ENCODE measurements around the gene SSH2.
"Not testable (repeated sequence)": the region's sequence is repeated elsewhere in the genome, so short reads cannot be mapped to it uniquely, and the experiment has no call there.

The SSH2 gene

DNA sequence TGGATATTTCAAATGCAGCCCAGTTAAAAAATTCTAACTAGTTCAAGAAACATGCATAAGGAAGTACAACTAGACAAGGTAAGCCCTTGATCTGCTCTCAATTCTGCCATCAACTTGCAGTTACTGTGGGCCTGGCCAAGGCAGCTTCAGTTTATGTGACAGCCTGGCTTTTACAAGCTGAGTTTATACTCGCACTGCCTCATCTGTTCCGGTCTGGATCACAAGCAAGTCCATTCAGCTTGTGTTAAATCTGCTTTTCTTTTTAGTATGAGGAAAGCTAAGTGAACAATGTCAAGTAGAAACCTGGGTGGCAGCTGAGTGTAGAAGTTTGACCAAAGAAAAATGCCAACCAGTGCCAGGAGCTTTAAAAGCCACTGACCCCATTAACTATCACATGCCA is 230.7 kb downstream of the SSH2 start:
- no peak for DNase-seq

DNA sequence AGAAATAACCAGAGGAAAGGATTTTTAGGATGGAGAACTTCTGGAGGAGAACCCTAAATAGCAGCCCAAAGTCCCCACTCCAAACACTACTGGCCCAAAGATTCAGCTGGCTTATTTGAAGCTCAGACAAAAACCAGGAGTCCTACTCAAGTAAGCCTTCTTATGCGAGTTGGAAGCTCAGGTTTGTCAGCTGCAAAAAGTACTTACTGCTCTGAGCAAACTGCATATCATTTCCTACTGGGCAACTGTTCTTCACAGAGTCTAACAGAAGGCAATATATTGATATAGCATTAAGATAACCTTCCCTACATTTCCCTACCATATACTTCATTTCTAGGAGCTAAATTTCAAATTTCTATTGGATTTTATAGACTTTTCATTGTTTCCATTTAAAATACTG is 231.2 kb downstream of the SSH2 start:
- no peak for DNase-seq

DNA sequence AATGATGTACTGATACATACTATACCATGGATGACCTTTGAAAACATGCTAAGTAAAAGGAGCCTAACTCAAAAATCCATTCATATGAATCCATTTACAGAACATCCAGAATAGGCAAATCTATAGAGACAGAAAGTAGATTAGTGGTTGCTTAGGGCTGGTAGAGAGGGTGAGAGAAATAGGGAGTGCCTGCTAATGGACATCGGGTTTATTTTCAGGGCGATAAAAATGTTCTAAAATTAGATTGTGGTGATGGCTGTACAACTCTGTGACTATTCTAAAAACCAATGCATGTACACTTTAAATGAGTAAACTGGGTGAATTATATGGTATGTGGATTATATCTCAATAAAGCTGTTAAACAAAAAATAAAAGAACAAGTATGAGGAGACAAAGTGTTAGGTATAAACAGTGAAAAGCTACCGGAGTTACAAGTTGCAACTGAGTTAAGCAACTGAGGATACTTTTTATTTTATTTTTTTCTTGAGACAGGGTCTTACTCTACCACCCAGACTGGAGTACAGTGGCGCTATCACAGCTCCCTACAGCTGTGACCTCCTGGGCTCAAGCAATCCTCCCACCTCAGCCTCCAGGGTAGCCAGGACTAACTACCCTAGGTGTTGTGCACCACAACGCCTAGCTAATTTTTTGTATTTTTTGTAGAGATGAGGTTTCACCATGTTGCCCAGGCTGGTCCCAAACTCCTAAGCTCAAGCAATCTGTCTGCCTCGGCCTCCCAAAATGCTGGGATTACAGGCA is 231.8 kb downstream of the SSH2 start:
- no peak for DNase-seq

DNA sequence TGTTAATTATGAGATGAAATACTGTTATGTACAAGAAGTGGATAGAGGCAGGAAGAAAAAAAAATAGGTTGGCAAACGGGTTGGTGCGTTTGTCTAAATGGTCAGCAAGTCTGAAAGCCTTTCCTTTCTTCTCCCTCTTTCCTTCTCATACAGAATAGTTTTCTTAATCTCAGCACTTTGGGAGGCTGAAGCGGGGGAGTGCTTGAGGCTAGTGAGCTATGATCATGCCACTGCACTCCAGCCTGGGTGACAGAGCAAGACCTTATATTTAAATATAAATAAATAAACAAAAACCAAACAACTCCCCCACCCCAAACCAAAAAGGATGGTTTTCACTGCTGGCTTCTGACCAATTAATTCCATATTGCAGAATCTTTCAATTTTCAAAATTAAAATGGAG is 232.7 kb downstream of the SSH2 start:
- DNase-seq = no peak

DNA sequence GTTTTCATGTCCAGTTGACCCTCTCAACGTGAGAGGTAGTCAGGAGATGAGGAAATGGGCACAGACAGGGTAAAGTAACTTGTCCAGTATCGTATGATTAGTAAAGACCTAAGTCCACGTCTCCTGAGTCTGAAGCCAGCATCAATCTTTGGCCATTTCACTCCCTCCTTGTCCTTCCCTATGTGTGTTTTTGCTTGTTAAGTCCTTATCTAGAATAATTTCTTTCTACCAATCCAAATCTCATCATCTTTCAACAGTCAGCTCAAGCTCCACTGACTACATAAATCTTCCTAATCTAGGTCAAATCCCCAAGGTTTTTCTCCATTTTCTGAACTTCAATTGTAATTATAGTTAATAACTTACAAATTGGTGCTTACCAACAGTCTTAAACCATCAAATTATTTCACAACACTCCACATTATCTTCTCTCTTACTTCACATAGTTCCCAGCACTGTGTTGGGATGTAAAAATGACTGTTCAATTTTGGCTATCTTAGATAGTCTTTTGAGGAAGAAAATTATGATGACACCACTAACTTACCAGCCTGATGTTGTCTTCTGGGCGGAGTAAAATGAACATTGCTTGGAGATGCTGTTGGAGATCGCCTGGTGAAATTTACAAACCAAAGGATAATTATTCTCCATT is 235.0 kb downstream of the SSH2 start:
- no peak for DNase-seq

DNA sequence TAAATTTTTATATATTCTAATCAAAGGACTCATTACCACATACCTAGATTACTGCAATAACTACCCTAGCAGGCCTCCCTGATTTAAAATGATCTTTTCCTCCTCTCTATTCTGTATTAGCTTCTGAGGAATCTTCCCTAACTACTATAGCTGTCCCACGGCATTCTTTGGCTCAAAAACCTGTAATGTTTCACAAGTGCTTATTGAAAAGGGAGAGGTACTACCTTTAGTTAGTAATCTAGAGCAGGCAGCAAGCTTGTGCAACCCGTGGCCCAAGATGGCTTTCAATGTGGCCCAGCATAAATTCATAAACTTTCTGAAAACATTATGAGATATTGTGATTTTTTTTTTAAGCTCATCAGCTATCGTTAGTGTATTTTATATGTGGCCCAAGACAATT is 236.3 kb downstream of the SSH2 start:
- DNase-seq = no peak

DNA sequence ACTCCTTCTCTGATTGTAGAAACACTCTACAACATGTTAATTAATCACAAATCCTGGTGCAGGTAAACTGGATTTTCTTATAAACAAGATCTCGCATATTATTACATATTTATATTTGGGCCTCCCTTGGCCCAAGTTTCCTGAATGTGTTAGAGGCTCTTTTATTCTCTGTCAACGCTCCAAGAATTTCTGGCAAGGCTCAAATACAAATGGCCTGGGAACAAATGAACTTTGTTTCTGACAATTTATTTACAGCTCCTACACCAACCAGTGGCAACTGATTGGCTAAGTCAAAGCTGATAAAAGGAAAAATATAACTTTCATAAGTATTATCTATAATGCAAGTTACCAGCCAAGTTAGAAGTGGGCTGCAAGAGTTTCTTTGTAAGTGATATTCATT is 242.4 kb downstream of the SSH2 start:
- DNase-seq = no peak

DNA sequence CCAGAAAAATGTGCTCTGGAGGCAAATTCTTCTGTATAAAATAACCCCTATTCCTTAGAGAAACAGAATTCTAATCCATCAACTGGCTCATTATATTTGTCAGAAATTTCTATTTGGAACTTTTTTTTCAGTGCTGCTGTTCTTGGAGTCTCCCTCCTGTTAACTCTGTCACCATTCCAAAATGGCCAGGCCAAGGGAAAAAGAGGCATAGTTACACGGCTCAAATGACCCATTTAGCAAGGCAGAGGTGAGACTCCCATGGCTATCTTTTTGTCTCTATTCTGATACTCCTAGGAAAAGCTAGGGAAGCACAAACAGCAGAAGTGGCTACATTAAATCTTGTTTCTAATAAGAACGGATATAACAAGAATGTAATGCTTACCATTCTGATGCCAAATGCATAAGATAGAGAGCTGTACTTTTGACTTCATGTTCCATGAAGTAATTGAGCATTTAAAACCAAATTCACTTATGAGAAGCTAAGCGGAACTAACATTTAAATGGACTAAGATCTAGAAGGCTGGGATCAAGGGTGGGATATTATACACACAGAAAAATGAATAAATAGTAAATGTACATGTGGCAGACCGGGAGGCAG is 242.9 kb downstream of the SSH2 start:
- no peak for DNase-seq

DNA sequence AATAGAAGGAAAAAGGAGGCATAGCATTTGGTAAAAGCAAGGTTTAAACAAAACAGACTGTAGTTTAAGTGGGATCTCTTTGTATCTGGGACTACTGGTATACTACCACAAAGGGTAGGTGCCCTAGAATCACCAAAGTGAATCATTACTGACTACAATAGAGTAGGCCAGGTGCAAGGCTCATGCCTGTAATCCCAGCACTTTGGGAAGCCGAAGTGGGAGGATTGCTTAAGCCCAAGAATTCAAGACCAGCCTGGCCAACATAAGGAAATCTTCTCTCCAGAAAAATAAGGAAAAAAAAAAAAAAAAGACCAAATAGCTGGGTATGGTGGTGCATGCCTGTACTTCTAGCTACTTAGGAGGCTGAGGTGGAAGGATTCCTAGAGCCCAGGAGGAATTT is 246.5 kb downstream of the SSH2 start:
- no peak for DNase-seq

DNA sequence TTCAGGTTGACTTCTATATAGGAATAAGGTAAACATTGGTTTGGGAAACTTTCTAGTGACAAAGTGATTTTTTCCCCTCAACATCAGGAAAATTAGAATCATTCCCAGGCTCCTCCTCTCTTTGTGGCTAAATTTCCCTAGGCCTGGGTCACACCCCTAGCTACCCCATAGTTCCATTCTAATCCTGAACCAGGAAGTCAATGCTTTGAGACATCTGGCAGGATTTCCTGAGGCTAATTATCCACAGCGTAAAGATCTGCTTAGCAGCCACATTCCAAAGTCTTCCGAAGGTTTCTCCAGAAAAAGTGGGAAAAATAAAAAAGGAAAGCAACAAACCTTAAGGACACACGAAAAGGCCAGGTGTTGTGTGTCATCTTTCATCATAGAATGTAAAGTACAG is 247.0 kb downstream of the SSH2 start:
- no peak for DNase-seq

DNA sequence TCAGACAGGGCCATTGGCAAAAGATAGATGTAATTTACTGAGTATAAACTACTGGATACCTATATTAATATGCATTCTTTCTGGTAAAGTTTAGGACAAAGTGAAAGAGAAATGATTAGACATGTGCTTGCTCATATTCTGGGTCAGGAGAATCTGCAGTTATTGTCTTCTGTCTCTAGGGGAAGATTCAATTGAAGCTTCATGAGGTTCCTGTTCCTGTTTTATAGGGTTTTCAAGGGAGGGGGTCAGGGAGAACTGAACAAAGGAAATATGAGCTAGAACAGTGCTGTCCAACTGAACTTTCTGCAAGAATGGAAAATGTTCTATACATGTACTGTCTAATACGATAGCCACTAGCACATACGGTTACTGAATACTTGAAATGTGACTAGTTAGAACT is 248.0 kb downstream of the SSH2 start:
- DNase-seq = no peak

DNA sequence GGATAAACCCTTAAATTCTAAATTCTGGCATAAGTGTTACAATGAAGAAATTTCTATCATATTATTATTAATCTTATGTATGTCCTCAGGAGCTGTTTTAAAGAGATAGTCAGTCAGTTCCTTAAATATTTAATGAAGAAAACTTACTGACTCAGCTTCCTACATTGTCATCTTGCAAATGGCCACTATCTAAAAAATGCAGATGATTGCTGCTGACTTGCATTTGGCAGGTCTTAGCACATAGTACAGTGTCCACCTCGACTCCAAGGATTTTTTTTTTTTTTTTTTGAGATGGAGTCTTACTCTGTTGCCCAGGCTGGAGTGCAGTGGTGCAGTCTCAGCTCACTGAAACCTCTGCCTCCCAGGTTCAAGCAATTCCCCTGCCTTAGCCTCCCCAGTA is 252.2 kb downstream of the SSH2 start:
- no peak for DNase-seq

DNA sequence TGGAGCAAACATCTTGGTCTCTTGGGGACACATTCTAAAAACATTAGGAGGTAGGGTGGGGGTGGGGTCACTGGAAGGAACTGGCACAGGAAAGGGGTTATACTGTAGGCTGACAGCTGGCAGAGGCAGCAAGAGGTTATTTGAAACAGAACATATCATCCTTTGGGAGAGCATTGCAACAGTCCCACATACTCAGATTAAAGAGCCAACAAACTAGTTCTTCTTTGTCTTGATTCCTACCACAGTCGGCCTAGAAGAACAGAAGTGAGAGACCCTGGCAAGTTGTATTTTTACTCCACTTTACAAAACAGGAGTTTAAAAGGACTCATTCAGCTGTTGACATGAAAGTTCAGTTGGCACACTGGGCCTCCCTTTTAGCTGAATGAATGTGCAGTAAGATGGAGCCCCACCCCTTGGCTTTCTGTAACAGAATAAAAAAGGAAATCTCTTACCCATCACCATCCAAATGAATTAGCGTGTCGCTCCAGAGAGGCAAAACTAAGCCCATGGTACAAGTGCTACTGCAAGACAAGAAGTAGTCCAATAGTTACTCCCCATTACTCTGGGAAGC is 252.7 kb downstream of the SSH2 start:
- no peak for DNase-seq

DNA sequence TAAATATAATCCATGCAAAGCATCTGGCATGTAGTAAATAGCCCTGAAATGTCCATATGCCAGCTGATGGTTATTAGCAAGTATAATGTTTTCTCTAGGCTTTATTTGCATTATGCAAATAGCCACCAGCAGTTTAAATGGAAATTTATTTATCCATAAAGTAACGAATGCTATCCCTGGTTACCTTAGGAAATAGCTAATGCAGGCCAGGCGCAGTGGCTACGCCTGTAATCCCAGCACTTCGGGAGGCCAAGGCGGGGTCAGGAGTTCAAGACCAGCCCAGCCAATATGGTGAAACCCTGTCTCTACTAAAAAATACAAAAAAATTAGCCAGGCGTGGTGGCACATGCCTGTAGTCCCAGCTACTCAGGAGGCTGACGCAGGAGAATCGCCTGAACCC is 254.1 kb downstream of the SSH2 start:
- not testable (repeated sequence) for DNase-seq

DNA sequence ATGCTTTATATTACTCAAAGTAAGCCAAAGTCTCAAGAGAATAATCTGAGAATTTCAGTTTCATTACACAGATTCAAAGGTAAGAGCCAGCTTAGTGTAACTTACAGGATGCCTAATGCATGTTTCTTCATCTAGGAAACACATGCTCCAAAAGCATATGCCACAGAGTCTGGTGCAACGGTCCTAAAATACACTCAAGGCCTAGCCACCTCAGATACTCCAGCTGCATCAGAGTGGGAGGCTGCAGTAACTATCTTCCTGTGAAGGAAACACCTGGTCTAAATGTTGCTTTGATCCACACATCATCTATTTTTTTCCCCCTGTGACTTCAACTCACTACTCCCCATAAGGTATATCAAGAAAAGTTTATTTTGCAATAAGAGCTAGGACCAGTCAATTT is 255.7 kb downstream of the SSH2 start:
- DNase-seq = no peak

DNA sequence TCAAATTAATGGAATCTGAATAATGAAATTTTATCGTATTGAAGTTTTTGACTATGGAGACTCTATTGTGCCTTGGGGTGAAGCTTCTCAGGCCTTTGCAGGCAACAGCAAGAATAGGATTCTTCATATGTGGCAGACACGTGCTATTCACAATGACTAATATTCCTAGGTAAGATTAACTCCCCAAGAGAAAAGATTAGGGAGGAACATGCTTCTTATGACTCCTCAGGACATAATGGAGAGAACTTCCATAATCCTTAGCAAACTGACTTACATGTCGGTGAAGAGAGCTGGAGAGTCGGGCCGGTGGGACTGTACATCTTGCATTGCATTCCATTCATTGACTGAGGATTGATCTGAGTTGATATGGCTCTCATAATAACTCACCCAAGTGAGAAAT is 258.4 kb downstream of the SSH2 start:
- no peak for DNase-seq

DNA sequence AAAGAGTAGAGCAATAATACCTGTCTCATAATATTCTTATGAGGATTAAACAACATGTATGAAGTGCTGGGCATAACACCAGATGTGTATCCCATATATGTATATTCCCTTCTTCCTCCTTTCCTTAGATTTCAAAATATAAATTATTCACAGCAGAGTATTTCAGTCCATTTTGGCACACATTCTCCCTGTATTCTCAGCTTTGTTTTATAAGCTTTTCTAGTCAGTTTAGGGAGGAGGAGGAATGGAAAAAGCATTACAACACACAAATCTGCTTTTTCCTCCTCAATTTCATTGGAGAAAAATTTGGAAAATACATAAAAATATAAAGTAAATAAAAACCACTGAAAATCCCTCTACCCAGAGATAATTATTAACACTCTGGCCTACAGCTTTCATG is 260.8 kb downstream of the SSH2 start:
- no peak for DNase-seq

DNA sequence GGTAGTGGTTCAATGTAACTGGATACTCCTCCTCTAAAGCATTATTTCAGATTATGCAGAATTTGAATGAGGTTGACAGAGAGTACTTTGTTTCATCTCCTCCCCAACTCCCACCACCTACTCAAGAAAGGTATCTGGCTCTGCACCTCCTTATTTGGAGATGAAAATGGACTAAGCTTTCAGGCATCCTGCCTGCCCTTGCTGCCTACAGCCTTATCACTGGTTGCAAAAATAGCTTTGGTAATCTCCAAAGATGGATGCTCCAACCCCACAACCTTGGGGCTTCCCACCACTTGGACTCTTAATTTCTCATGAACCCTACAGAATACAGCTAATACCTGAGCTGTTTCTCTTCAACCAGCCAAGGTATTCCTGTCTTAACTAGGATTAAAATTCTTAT is 262.1 kb downstream of the SSH2 start:
- DNase-seq = no peak

DNA sequence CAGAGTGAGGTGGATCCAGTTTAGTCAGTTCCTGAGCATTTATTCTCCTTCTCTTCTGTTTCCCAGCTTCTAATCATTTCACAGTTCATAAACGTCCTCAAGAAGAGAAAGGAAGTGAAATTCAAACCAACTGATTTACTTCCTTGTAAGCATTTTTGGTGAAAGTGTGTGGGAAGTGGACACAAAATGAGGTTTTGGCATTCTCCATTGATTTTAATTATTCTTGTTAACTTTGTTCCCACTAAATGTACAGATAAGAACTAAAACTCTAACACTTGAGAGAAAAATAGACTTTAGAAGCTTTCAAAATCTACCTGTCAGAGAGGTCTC is 264.6 kb downstream of the SSH2 start:
- no peak for DNase-seq

DNA sequence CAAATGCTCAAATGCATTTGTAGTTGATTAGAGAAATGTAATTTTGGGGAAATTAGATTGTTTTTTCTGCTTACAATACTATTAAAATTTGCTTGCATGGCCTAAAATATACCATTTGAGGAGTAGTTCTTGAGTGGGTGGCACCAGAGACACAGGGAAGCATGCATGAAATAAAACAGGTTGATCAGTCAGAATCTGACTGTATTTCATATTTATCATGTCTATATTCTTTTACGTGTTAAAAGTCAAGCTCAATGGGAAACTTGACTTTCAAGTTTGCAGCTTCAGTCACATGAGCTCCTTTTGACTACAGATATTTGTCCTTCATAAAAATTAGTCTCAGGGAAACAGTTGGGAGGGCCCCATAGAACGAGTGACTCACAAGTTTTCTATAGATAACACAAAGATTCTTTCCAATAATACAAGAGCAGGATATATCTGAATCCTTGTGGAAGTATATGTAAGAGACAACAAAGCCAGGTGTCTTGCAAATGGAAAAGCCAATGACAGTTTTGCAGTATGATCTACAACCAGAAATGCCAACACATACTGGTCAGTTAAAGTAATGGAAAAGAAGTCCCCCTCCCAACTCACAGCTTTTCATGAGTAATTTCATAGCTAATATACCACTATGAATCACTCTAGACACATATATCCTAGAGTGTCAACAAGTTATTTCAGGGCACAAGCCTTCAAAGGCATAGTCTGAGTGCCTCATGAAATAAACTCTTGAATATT is 265.1 kb downstream of the SSH2 start:
- DNase-seq = no peak

DNA sequence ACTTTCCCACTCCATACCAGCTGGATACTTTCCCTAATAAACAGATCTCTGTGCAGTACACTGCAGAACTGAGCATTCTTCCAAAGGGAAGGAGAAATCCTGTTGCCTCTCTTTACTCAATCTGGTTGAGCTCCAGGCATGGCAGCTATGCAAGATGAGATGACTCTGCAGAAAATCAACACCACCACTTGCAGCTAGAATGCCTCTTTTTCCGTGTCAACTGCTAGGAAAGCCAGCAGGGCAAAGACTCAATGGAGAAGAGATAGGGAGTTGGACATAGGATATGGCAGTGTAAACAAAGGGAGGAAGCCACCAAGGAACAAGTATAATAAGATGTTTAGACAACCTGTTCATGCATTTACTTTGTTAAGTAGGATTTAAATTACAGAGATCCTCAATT is 266.9 kb downstream of the SSH2 start:
- no peak for DNase-seq

DNA sequence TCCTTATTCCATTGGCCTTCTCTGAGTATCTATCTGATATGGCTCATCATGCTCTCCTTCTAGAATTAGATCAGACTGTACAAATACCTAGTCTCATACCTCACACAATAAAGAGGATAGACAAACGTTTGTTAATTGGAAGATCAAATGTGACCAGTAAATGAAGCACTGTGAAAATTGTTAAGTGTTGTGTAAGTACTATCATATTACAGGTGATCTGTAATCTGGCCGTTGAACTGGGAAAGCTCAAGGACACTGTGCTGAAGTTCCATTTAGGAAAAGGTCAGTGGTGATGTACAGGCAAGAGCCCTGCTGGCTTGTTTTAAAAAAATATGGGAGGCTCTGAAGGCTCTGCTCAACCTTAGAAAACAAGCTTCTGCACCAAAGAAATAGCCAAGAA is 268.8 kb downstream of the SSH2 start:
- DNase-seq = no peak

DNA sequence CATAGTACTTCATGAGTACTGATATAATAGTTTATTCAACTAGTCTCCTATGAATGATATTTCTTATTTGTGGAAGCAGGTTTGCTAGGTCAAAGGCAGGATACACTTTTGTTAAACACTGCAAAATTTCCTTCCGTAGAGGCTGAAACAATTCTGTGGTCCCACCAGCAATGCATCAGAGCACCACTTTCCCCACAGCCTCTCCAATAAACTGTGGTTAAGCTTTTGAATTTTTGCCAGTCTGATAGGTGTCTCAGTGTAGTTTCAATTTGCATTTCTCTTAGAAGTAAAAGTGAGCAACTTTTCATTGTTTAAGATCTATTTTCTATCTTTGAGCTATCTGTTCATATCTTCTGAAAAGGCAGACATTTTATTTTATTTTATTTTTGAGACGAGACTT is 270.9 kb downstream of the SSH2 start:
- DNase-seq = no peak

DNA sequence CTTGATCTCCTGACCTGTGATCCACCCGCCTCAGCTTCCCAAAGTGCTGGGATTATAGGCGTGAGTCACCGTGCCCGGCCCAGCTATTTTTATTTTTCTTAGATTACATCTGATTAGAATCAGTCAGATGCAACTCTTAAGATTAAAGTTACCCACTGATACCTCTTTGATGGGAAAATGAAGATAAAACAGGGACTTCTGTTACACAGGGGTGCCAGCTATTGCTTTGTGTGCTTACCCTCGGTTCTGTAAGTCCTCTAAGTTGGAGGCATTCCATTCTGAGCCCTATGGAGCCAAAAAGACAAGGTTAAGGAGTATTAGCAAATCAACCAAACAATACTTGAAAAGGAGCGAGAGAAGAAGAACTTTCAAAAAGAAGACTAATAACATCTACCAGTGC is 274.7 kb downstream of the SSH2 start:
- DNase-seq = no peak
